HT-29 (cell line): ENCODE data around the gene CNTLN. TPM values are rescaled to one million over a fixed set of nuclear protein-coding genes. Genes with fewer than 3 reads are reported as not detected.

Experiments
- DNase-seq: peaks from one replicate; pipeline ENCODE4 v3.0.0-alpha.2; 2015; ENCODE audit warnings: low spot score
- total RNA-seq: library from RNA; depleted of rRNA; stranded (reverse); fragments of >200 nt; shearing (Covaris generic); gene quantifications from 2 replicates; pipeline ENCODE4 v1.2.3, GENCODE V29; 2014; rRNA removed

Gene CNTLN, protein sequence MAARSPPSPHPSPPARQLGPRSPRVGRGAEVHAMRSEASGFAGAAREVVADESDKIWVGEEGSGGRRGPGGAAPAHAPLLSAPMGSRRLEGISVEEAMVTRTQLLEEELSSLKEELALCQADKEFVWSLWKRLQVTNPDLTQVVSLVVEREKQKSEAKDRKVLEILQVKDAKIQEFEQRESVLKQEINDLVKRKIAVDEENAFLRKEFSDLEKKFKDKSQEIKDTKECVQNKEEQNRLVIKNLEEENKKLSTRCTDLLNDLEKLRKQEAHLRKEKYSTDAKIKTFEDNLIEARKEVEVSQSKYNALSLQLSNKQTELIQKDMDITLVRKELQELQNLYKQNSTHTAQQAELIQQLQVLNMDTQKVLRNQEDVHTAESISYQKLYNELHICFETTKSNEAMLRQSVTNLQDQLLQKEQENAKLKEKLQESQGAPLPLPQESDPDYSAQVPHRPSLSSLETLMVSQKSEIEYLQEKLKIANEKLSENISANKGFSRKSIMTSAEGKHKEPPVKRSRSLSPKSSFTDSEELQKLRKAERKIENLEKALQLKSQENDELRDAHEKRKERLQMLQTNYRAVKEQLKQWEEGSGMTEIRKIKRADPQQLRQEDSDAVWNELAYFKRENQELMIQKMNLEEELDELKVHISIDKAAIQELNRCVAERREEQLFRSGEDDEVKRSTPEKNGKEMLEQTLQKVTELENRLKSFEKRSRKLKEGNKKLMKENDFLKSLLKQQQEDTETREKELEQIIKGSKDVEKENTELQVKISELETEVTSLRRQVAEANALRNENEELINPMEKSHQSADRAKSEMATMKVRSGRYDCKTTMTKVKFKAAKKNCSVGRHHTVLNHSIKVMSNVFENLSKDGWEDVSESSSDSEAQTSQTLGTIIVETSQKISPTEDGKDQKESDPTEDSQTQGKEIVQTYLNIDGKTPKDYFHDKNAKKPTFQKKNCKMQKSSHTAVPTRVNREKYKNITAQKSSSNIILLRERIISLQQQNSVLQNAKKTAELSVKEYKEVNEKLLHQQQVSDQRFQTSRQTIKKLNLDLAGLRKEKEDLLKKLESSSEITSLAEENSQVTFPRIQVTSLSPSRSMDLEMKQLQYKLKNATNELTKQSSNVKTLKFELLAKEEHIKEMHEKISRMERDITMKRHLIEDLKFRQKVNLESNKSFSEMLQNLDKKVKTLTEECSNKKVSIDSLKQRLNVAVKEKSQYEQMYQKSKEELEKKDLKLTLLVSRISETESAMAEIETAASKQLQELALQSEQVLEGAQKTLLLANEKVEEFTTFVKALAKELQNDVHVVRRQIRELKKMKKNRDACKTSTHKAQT (N-terminal part only)
- 0.25 and 1.1 TPM in 2 replicates for total RNA-seq

DNA sequence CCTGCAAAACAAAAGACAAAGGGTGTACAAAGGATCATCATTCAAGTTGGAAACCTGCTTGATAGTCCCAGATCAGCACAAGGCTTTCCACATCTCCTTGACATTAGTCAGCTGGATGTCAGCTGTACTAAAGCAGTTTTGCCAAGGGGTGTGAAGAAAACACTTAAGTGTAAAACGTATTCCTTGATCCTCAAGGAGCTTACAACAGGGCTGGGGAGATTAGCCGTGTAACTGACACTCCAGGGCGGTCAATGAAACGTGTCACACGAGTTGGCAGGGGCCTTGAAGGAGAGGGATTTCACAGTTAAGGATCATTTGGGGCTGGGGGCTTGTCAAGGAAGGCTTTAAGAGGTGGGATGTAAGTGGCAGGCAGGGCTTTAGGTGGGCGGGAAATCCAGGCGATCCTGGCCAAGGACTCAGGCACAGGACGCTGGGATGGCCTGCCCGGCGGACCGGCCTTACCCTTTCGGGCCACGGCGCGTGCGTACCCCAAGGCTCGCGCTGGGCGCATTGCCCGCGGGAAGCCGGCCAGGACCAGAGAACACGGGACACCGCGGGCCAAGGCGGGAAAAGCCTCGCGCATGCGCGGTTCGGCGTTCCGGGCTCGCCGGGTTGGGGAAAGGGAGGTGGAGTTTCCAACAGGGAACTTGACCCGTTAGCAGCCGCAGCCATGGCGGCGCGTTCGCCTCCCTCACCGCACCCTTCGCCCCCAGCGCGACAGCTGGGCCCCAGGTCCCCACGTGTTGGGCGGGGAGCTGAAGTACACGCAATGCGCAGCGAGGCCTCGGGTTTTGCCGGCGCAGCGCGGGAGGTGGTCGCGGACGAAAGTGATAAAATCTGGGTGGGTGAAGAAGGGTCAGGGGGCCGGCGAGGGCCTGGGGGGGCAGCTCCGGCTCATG, at the start of gene CNTLN:
Gene CNTLN (plus strand): TSS at position 645 of the 899 bp plus-strand sequence. CDS start 26 bp downstream, at position 671.
- peak; percentile 48 for DNase-seq

DNA sequence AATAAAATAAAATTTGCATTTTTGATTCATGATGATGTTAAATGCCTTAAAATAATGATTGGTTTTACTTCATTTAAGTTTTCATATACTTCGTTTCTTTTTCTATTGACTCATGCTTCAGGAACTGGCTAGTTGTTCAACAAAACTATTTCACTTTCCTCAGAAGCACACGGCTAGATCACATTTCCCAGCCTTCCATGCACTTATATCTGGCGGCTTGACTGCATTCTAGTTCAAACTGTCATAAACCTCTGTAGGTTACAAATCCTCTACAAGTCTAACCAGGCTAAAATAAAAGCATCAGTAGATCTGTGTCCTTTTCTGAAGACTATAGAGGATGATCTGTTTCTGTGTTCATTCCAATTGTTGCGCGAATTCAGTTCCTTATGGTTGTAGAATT, 46.3 kb upstream of the CNTLN start:
- no peak for DNase-seq

DNA sequence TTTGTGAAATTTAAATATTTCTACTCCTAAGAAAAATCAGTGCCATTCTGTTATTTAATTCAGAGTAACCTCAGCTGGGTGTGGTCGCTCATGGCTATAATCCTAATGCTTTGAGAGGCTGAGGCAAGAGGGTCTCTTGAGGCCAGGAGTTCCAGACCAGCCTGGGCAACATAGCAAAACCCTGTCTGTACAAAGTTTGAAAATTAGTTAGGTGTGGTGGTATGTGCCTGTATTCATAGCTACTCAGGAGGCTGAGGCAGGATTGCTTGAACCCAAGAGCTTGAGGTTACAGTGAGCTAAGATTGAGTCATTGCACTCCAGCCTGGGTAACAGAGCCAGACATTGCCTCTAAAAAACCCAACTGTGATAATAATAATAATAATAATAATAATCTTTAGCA, 44.8 kb upstream of the CNTLN start:
- no peak for DNase-seq

DNA sequence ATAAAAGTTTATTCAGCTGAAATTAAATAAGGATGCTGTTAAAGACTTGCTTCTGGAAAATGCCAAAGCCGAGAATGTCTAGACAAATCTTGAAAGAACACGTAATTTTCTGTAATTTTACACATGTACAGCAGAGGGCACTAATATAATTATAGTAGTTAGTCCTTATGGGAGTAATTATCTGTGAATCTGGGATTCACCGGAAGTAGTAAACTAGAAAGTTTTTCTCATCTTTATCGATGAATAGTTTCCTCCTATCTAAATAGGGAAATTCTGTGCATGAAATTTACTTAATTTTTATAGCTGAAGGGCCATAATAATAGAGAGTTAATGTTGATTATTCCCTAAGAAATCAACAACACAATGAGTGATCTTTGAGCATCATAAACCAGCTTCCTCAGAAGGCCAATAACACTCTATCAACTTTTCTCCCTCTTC, 18.4 kb upstream of the CNTLN start:
- DNase-seq = peak; percentile 36

DNA sequence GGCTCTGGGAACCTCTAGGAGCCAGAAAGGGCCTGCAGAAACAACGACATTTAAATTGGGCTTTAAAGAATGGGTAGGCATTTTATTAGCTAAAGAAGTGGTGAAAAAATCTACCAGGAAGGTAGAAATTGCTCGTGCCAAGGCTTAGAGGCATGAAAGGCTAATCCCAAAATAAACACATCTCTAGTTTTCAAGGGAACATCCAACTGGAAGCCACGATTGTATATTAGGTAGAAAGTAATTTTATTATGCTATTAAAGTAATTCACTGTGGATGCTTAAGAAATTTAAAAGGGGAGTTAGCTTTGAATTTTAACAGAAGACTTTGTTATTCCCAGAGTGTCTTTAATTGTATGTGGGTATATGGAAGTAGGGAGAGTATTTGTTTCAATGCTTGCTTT, 17.5 kb upstream of the CNTLN start:
- DNase-seq = no peak

DNA sequence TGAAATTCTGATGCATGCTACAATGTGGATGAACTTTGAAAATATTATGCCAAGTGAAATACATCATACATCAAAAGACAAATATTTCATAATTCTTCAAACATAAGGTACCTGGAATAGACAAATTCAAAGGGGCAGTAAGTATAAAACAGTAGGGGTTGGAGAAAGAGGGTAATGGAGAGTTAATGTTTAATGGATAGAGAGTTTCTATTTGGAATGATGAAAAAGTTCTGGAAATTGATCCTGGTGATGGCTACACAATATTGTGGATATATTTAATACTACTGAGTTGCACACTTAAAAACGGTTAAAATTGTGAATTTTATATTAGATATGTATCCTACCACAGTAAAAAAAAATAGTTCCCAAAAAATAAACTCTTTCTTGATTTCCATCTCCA, 14.6 kb upstream of the CNTLN start:
- no peak for DNase-seq

DNA sequence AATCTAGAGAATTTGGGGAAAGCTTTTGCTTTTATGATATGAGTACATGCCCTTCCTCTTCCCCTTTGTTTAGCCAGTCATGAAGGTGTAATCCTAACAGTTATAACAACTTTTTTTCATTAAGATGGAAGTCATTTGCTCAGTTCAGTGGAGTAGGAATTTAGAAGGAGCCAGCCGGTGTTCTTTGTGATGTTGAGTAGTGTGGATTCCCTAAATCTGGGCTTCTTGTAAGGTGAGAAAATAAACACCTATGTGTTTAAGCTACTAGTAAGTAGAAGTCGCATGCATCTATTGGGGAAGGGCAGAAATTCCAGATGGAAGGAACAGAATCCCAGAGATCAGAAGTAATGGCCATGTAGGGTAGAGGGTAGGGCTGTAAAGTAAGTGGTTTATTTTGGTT, 13.6 kb upstream of the CNTLN start:
- DNase-seq = no peak

DNA sequence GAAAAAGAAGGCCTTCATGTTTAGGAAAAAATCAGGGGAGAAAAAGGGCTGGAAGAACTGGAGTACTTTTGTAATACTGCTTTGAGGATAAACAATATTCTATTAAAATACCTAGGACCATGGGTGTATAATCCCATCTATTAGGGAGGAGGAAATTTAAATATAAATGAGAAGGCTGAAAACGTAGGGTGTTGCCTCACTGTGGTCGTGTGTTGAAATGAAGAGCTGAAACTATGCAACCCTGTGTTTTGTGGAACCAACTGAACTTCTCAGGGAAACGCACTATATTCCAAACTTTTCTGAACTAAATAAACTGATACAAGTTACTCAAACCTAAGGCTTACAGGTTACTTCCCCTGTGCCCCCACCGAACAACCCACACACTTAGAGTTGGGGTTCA, 4.5 kb upstream of the CNTLN start:
- DNase-seq = no peak

DNA sequence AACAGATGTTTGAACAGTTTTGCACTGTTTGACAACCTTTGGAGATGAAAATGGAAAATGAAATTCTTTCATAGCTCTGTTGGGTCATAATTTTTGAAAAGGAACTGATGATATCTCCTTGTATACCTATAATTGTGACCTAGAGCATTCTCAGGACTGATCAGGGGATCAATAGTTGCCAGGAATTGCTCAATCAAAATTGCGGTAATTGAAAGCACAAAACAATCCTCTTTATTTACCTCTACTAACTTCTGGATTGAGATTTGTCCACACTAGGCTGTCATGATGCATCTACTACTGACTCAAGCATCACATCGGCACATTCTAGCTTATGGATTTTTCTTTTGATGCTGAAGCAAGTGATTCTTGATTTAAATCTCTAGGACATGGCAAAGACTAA, 4.1 kb upstream of the CNTLN start:
- no peak for DNase-seq

DNA sequence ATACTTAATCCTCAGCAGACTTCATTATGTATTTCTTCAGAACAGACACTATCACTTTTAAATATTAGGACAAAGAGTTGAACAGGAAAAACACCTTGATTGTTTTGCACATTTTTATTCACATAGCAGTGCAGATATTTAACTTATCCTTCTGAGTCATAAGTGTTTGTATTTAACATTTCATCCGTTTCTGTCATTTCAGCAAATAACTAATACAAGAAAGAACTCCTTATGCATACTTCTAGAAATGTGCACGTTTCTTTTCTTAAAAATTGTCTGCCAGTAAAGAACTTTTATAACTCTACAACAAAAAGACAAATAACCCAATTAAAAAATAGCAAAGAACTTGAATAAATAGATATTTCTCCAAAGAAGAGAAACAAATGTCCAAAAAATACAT, 3.3 kb upstream of the CNTLN start:
- no peak for DNase-seq

DNA sequence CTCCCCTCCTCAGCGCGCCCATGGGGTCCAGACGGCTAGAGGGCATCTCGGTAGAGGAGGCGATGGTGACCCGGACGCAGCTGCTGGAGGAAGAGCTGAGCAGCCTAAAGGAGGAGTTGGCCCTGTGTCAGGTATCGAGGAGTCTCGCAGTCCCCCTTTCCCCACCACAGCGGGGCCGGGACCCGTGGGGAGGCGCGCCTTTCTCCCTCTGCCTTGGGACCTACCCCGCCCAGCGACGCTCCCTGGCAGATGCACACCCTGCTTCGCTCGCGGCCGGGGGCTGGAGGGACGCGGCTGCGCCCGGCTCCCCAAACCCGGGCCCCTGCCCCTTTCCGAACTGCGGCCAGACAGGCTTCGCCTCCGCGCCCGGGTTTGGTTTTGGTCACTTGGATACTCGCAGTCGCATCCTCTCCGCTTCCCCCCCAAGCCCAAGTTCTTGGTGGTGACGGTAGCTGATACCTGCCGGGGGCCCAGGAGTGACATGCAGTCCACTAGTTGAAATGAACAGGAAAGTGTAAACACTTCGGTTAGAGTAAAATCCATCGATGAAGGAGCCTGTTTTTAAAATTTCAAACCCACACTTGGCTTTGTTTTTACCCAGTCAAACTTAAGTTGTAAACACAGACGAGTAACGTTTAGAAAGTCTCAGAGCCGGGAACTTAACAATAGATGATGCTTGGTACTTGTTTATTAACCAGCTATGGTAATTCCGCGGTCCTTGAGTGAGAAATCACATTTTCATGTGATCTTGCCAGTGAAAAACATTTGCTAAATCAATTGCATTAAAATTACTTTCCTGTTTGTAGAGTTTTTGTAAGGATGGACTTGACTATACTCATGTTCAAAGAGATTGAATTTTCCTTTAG, 688 bp downstream of the CNTLN start:
- no peak for DNase-seq

DNA sequence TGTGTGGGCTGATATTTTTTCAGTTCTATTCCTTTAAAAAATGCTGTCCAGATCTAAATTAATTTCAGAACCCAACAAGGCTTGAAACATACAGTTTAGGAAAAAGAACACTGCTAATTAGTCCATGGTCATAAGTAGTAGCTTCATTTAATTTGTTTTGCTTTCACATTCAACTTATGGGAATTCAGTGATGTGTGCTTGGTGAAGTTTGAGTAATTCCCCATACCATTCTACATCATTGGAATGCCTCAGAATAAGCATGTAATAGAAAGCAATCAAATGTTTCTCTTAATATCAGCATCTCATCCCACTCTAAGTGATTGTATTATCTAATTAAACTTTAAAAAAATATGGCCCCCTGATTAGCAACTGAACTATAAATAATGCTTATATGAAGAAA, 2.7 kb downstream of the CNTLN start:
- no peak for DNase-seq

DNA sequence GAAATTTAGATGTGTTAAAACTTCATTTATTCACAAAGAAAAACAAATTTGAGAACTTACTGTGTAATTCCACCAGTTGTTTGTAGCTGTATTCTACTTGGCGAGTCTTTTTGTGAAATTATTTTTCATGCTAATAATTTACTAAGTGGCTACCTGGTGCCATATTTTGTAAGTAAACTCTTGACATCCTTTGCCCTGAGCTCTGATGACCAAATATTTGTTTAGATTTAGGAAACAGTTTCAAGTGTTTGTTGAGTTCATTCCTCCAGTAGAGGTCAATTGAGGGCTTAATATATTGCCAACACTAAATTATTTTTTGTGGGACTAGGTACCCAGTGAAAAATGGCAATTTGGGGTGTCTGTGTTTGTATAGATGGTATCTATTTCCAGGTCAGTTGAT, 3.7 kb downstream of the CNTLN start:
- no peak for DNase-seq

DNA sequence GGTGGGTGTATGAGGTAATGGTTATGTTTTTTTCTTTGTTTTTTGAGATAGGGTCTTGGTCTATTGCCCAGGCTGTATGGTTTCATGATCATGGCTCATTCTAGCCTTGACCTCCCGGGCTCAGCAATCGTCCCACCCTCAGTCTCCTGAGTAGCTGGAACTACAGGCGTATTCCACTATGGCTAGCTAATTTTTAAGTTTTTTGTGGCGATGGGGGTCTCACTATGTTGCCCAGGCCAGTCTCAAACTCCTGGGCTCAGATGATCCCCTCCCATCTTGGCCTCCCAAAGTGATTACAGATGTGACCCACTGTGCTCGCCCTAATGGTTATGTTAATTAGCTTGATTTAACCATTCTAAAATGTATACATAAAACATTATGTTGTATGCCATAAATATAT, 5.6 kb downstream of the CNTLN start:
- no peak for DNase-seq

DNA sequence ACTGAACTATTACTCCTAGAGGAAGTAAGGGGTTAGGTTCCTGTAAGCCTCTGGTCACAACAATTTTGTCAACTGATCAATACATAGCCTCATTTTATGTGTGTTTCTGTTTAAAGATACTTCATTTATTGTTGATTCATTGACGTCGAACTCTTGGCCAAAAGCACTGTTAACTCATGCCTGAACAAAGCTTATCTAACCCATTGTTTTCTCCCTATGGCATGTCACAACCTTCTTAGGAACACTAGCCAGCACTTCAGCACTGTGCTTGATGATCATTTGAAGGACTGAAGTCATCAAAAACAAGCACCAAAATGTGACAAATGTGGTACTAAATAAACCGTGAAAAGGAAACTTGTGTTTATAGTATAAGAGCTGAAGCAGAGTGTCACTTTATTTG, 13.5 kb downstream of the CNTLN start:
- no peak for DNase-seq

DNA sequence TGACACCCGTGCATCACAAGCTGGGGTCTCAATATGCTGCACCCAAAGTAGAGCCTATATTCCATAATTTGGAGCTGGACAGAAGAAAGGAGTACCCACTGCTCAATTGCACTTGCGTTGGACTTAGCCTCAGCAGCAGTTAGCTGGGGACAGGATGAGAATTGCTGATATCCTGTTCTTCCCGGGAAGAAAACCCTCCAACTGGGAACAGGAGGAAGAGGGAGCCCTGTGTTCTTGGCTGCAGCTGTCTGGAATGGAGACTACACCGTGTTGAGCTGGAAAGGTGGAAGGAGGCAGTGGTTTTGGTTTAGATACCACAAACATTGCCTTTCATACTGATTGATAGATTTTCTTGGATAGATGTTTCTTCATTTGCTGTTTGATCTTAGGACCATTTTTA, 24.6 kb downstream of the CNTLN start:
- DNase-seq = no peak

DNA sequence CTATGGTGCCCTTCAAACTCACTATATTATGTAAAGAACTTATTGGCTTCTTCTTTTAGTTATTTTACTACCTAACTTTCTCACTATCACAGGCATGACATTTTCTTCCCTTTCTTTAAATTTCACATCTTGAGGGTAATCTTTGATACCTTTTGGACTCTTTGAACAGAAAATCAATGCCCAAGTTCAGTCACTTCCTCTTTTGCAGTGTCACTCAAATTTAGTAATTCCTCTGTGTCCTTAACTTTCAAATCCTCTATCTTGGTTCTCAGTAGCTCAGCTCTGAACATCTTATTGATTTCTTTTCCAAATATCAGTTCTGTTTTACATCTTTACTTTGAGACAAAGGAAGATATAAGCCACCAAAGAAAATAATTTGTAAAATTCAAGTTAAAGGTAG, 25.5 kb downstream of the CNTLN start:
- no peak for DNase-seq

DNA sequence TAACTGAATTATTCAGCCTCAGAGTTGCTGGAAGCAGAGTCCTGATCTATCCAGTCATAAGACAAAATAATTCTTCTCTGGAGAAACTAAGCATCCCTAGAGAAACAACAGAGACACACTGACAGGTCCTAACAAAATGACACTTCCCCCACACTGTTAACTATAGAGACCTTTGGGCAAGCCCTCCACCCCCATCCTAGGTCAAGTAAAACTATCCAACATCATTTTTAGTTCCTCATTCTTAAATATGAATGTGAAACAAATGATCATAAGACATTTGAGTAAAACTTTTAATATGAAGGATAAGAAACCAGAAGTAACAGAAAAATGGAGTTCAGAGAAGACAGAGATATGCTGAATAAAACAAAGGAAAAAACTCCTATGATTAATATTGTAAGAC, 30.9 kb downstream of the CNTLN start:
- no peak for DNase-seq

DNA sequence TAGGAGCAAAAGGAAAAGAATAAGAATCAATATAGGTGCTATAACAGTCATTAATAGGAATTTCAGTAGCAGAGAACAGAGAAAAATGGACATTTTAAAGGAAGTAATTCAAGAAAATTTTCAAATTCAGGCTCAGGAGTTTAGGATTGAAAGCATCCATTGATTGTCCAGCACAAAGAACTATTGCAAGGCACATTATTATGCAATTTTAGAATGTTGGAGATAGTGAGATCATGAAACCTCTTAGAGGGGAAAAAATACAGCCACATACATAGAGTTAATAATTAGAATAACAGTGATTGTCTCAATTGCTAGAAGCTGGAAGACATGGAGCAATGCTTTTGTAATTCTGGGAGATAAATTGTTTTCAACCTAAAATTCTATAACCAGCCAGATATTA, 31.5 kb downstream of the CNTLN start:
- DNase-seq = no peak
